B cell (primary cell): ENCODE results near the gene DDX25. TPM values are rescaled to one million over a fixed set of nuclear protein-coding genes. Genes with fewer than 3 reads are reported as not detected.

ENCODE experiments used
- ATAC-seq: fragments of 200-7000 bp; cut with Tn5 transposase; one replicate; pipeline ENCODE4 v1.10.0; 2021; ENCODE audit warnings: low read depth, mild to moderate bottlenecking, moderate number of reproducible peaks, moderate library complexity
- CTCF ChIA-PET: fragments of 350-600 bp; sonication (Branson Sonifier 250); formaldehyde crosslinking; loops from one replicate; lab custom pipeline; 2021; ENCODE audit warnings: antibody characterized with exemption, inconsistent platforms; lab: Charles Lee
- POLR2A ChIA-PET: fragments of 350-600 bp; sonication (Branson Sonifier 250); formaldehyde crosslinking; loops from one replicate; lab custom pipeline; 2021; ENCODE audit warnings: antibody characterized with exemption; lab: Charles Lee
- DNase-seq: peaks from one replicate; pipeline ENCODE4 v3.0.0; 2013
- H2AFZ ChIP-seq: 2 replicates; pipeline ENCODE4 v1.6.1; 2012; ENCODE audit warnings: mild to moderate bottlenecking, low read depth, low read length; ENCODE audit not compliant: insufficient read depth, poor library complexity, severe bottlenecking
- H3K27ac ChIP-seq, 2 donors: 1 replicate in 1 of 2; 2 replicates in 1 of 2; pipeline ENCODE4 v1.5.1; 2012 to 2013; ENCODE audit warnings: low read length in 2 of 2, mild to moderate bottlenecking in 2 of 2, moderate library complexity in 1 of 2
- H3K27me3 ChIP-seq, 4 experiments: fragments of 200-600 bp in 1 of 4; sonication (generic) in 1 of 4; replicated peaks in 1 of 4; 1 replicate in 2 of 4; 2 replicates in 2 of 4; pipeline versions ENCODE4 v1.6.1 to v1.7.0; 2013 to 2016; ENCODE audit warnings: low read length in 3 of 4, mild to moderate bottlenecking in 2 of 4, mixed read lengths in 1 of 4, moderate library complexity in 1 of 4; ENCODE audit not compliant: insufficient read depth in 4 of 4, control insufficient read depth in 3 of 4; ENCODE audit errors: control extremely low read depth in 1 of 4
- H3K36me3 ChIP-seq, 2 experiments: replicated peaks in 1 of 2; 1 replicate in 1 of 2; 2 replicates in 1 of 2; pipeline versions ENCODE4 v1.6.1 to v1.7.1; 2013; ENCODE audit warnings: low read length in 1 of 2; ENCODE audit not compliant: insufficient read depth in 2 of 2, control insufficient read depth in 1 of 2; ENCODE audit errors: control extremely low read depth in 1 of 2, extremely low read depth in 1 of 2
- H3K4me1 ChIP-seq, 2 donors: fragments of 200-600 bp in 1 of 2; sonication (generic) in 1 of 2; 1 replicate in 1 of 2; 2 replicates in 1 of 2; pipeline versions ENCODE4 v1.5.1 to v1.6.1; 2013 to 2017; ENCODE audit warnings: low read length in 2 of 2; ENCODE audit not compliant: control insufficient read depth in 2 of 2, insufficient read depth in 2 of 2
- H3K4me2 ChIP-seq: replicated peaks from 2 replicates; pipeline ENCODE3; 2012; ENCODE audit warnings: mild to moderate bottlenecking, low read depth, low read length; ENCODE audit not compliant: poor library complexity, severe bottlenecking
- H3K4me3 ChIP-seq, 5 experiments: fragments of 200-600 bp in 1 of 5; sonication (generic) in 1 of 5; 1 replicate in 3 of 5; 2 replicates in 2 of 5; pipeline versions ENCODE4 v1.5.1 to v1.7.0; 2011 to 2016; ENCODE audit warnings: low read length in 4 of 5, mild to moderate bottlenecking in 4 of 5, low read depth in 2 of 5, control low read depth in 1 of 5, moderate library complexity in 1 of 5; ENCODE audit not compliant: insufficient read depth in 1 of 5; ENCODE audit errors: control extremely low read depth in 1 of 5, extremely low read depth in 1 of 5
- H3K79me2 ChIP-seq: fragments of 200-600 bp; sonication (generic); one replicate; pipeline ENCODE4 v1.6.0; 2016; ENCODE audit warnings: low read length; ENCODE audit not compliant: control insufficient read depth, insufficient read depth
- H3K9ac ChIP-seq: fragments of 200-600 bp; sonication (generic); 2 replicates; pipeline ENCODE4 v1.6.1; 2017; ENCODE audit warnings: mild to moderate bottlenecking, low read length, moderate library complexity
- H3K9me3 ChIP-seq, 3 donors: one replicate each; pipeline versions ENCODE4 v1.6.1 to v1.7.1; 2013; ENCODE audit warnings: low read length in 2 of 3; ENCODE audit not compliant: control insufficient read depth in 2 of 3, insufficient read depth in 1 of 3; ENCODE audit errors: control extremely low read depth in 1 of 3
- H4K20me1 ChIP-seq: 2 replicates; pipeline ENCODE4 v1.6.0; 2012; ENCODE audit warnings: mild to moderate bottlenecking, low read length; ENCODE audit not compliant: insufficient read depth, control insufficient read depth, poor library complexity, severe bottlenecking
- H3K27ac Mint-ChIP-seq: one replicate; pipeline ENCODE4 v1.8.0; 2021; ENCODE audit warnings: mixed read lengths
- H3K27me3 Mint-ChIP-seq: one replicate; pipeline ENCODE4 v1.8.0; 2021; ENCODE audit warnings: mixed read lengths
- H3K4me1 Mint-ChIP-seq: one replicate; pipeline ENCODE4 v1.8.0; 2021; ENCODE audit warnings: mixed read lengths
- H3K4me3 Mint-ChIP-seq: one replicate; pipeline ENCODE4 v1.8.0; 2021; ENCODE audit warnings: mixed read lengths
- H3K9me3 Mint-ChIP-seq: one replicate; pipeline ENCODE4 v1.8.0; 2022; ENCODE audit warnings: mixed read lengths; ENCODE audit not compliant: insufficient read depth
- CTCF ChIP-seq: fragments of 200-600 bp; IDR thresholded peaks from one replicate; pipeline ENCODE4 v1.8.0; 2022; ENCODE audit warnings: antibody characterized with exemption, mild to moderate bottlenecking
- EZH2 ChIP-seq: IDR thresholded peaks from 2 replicates; pipeline ENCODE4 v1.6.1; 2012; ENCODE audit warnings: borderline replicate concordance, low read depth, mild to moderate bottlenecking, moderate library complexity, low read length; ENCODE audit not compliant: insufficient read depth, poor library complexity, severe bottlenecking
- WGBS: methylation state at CpG from one replicate; pipeline ENCODE4 v1.1.5; 2013; ENCODE audit warnings: missing lambda C conversion rate; ENCODE audit not compliant: insufficient coverage; 5-methylcytosine and 5-hydroxymethylcytosine counted together
- intact Hi-C: fragments of 100-400 bp; cut with micrococcal nuclease; formaldehyde crosslinking; loops from one replicate; pipeline ENCODE4 v1.10.0; 2022
- polyA plus RNA-seq: library from polyadenylated mRNA; depleted of rRNA; stranded (reverse); fragments of >200 nt; gene quantifications from 2 replicates; pipeline ENCODE4 v1.2.3, GENCODE V29; 2012
- total RNA-seq, 2 donors: library from RNA; stranded (reverse); fragments of 120-200 nt in 1 of 2; gene quantifications; 1 replicate in 1 of 2; 2 replicates in 1 of 2; pipeline versions ENCODE4 v1.2.3 to v1.2.4, GENCODE V29; 2013 to 2022

DDX25 gene
- total and polyA plus RNA-seq, 2 donors (not counting 1 experiment from before 2014, with no cell fraction given): not detected

DNA sequence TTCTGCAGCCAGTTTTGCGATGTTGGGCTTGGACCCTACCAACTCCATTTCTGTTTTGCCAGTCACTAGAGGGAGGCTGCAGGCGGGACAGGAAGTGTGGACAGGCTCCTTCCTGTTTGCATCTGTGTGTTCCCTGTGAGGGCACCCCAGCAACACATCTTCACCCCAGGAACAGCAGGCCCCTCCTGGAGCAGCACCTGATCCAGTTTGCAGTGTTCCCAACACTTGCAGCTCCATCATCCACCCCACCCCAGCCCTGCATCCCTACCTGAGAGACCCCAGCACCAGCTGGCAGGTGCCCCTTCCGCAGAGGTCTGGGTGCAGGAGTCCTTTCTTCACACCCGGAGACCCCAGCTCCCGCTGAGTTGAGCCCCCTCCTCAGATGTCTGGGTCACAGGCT lies 34.1 kb downstream of the DDX25 start:
- H3K79me2 ChIP-seq: no peaks in the 10 kb centered on the region
- 93% methylated on average over 5 of the region's 5 CpGs for WGBS
- Mint-ChIP-seq H3K4me3 (no peak overlapping the region), H3K4me1 (no peaks in the 10 kb centered on the region), H3K9me3 (no peaks in the 10 kb centered on the region), H3K27me3 (no peaks in the 10 kb centered on the region), H3K27ac (no peak overlapping the region)
- H3K27me3 ChIP-seq: peaks cover 0 to 4% (median 0%) of the 10 kb centered on the region in 4 experiments
- ChIA-PET POLR2A (no interaction called here), CTCF (no interaction called here)
- H3K9me3 ChIP-seq: no peaks in the 10 kb centered on the region
- no peak overlapping the region for H3K9ac ChIP-seq
- no peaks in the 10 kb centered on the region for H4K20me1 ChIP-seq
- H2AFZ ChIP-seq: no peak overlapping the region
- TF ChIP-seq CTCF: no peak
- TF ChIP-seq EZH2: no peak
- DNase-seq (no peak), ATAC-seq (no peak)
- no peaks in the 10 kb centered on the region for H3K36me3 ChIP-seq
- no peak overlapping the region for H3K27ac ChIP-seq
- H3K4me1 ChIP-seq: no peaks in the 10 kb centered on the region
- intact Hi-C loops: no loop called here
- H3K4me3 ChIP-seq: no peak overlapping the region
- no peak overlapping the region for H3K4me2 ChIP-seq

- no peak overlapping the region for H3K27ac ChIP-seq
- ChIA-PET POLR2A (no interaction called here), CTCF (no interaction called here)
- H3K27me3 ChIP-seq: peaks cover 0 to 4% (median 0%) of the 10 kb centered on the region in 4 experiments
- H3K9ac ChIP-seq: no peak overlapping the region
- no peaks in the 10 kb centered on the region for H3K4me1 Mint-ChIP-seq
- ATAC-seq (no peak), DNase-seq (no peak)
- H3K27ac Mint-ChIP-seq: no peak overlapping the region
- no peak overlapping the region for H3K4me3 ChIP-seq
- WGBS: 80% methylated on average over 1 of the region's 4 CpGs
- no peak overlapping the region for H2AFZ ChIP-seq
- H3K4me3 Mint-ChIP-seq: no peak overlapping the region
- H3K4me1 ChIP-seq: no peaks in the 10 kb centered on the region
- H3K36me3 ChIP-seq: no peaks in the 10 kb centered on the region
- no peak for TF ChIP-seq EZH2
- no peak for TF ChIP-seq CTCF
- intact Hi-C loops: no loop called here
- H3K79me2 ChIP-seq: no peaks in the 10 kb centered on the region
- peaks cover under 1% of the 10 kb centered on the region for H3K27me3 Mint-ChIP-seq
- no peaks in the 10 kb centered on the region for H3K9me3 Mint-ChIP-seq
- no peaks in the 10 kb centered on the region for H4K20me1 ChIP-seq
- no peak overlapping the region for H3K4me2 ChIP-seq
- no peaks in the 10 kb centered on the region for H3K9me3 ChIP-seq
Measured at GRCh38 chr11:125939081-125939521, 34.8 kb downstream of the DDX25 start.
